Endodermal cell (in vitro differentiated cells): ENCODE measurements around the gene HOMER2. TPM values are rescaled to one million over a fixed set of nuclear protein-coding genes. Genes with fewer than 3 reads are reported as not detected.

ENCODE experiments used
- DNase-seq: peaks from one replicate; pipeline ENCODE4 v3.0.0-alpha.2; 2017
- H3K27ac ChIP-seq: 2 replicates; pipeline ENCODE4 v1.5.1; 2013; ENCODE audit warnings: mild to moderate bottlenecking, low read depth, low read length, moderate library complexity
- H3K27me3 ChIP-seq: 2 replicates; pipeline ENCODE4 v1.6.1; 2013; ENCODE audit warnings: mild to moderate bottlenecking, low read length, moderate library complexity; ENCODE audit not compliant: insufficient read depth, control insufficient read depth, poor library complexity, severe bottlenecking
- H3K36me3 ChIP-seq: 2 replicates; pipeline ENCODE4 v1.7.0; 2013; ENCODE audit warnings: mild to moderate bottlenecking, low read length, moderate library complexity; ENCODE audit not compliant: control insufficient read depth, insufficient read depth
- H3K4me1 ChIP-seq: one replicate; pipeline ENCODE4 v1.7.0; 2013; ENCODE audit warnings: low read length; ENCODE audit not compliant: control insufficient read depth, insufficient read depth
- H3K4me3 ChIP-seq: 2 replicates; pipeline ENCODE4 v1.5.1; 2013; ENCODE audit warnings: mild to moderate bottlenecking, low read length, moderate library complexity
- H3K9ac ChIP-seq: 2 replicates; pipeline ENCODE4 v1.6.1; 2013; ENCODE audit warnings: mild to moderate bottlenecking, low read length, moderate library complexity; ENCODE audit not compliant: poor library complexity, severe bottlenecking; ENCODE audit errors: extremely low read depth
- H3K9me3 ChIP-seq: 2 replicates; pipeline ENCODE4 v1.6.1; 2013; ENCODE audit warnings: mild to moderate bottlenecking, low read length, moderate library complexity; ENCODE audit not compliant: control insufficient read depth
- H3K27ac Mint-ChIP-seq: 2 replicates; pipeline ENCODE4 v1.8.0; 2020; ENCODE audit warnings: mixed read lengths
- H3K27me3 Mint-ChIP-seq: 2 replicates; pipeline ENCODE4 v1.8.0; 2021; ENCODE audit warnings: mild to moderate bottlenecking, mixed read lengths; ENCODE audit not compliant: insufficient read depth
- H3K36me3 Mint-ChIP-seq: 2 replicates; pipeline ENCODE4 v1.8.0; 2020; ENCODE audit warnings: low read depth, mixed read lengths
- H3K4me1 Mint-ChIP-seq: 2 replicates; pipeline ENCODE4 v1.8.0; 2020; ENCODE audit warnings: mixed read lengths
- H3K4me3 Mint-ChIP-seq: 2 replicates; pipeline ENCODE4 v1.8.0; 2020; ENCODE audit warnings: mild to moderate bottlenecking, moderate library complexity, mixed read lengths
- H3K9me3 Mint-ChIP-seq: 2 replicates; pipeline ENCODE4 v1.8.0; 2020; ENCODE audit warnings: mild to moderate bottlenecking, mixed read lengths
- WGBS, 2 experiments: methylation state at CpG; one replicate each; pipeline versions ENCODE4 v1.1.5 to v1.1.7; 2013; ENCODE audit warnings: missing lambda C conversion rate in 2 of 2, mixed read lengths in 1 of 2; ENCODE audit not compliant: insufficient coverage in 1 of 2, insufficient read length in 1 of 2; 5-methylcytosine and 5-hydroxymethylcytosine counted together
- total RNA-seq, 2 donors: library from RNA; stranded (reverse); fragmentation: NEBNext Ultra II Directional in 1 of 2; extraction: Animal tissue kit (Norgen Biotek cat#: 25700) in 1 of 2; gene quantifications; 2 replicates in 1 of 2; 3 replicates in 1 of 2; pipeline ENCODE4 v1.2.1, GENCODE V29; 2021
- TF ChIP-seq, protein P1 (sequence below): fragments of 200-600 bp; sonication (generic); conservative IDR thresholded peaks from 2 replicates; pipeline ENCODE4 v1.5.0; 2021; ENCODE audit warnings: antibody characterized with exemption, mild to moderate bottlenecking

The HOMER2 gene
- total RNA-seq, 2 donors from 2014 or later = 31.8 to 32.7 TPM

DNA sequence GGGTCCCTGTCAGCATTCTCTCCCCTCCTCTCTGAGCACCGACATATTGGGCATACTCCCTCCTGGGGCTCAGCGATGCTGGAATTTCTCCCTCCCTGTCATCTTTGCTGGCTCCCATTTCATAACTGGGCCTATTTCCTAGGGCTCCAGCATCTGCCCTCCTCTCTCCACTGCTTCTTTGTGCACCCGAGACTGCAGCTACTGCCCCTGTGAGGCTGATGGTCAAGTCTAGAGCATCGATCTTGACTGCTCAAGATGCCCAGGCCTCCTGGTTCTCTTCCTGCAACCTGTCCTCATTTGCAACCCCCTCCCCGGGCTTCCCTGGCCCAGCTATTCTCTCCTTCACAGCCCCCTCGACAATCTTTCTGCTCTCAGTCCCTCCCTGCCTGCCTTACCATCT is 89.6 kb downstream of the HOMER2 start:
- H3K27me3 Mint-ChIP-seq = no peaks in the 10 kb centered on the region
- Histone ChIP-seq H3K36me3 (no peaks in the 10 kb centered on the region), H3K4me1 (peaks cover 31% of the 10 kb centered on the region), H3K27me3 (no peaks in the 10 kb centered on the region), H3K27ac (no peak overlapping the region), H3K9me3 (no peaks in the 10 kb centered on the region), H3K4me3 (no peak overlapping the region), H3K9ac (no peak overlapping the region)
- 86 to 88% methylated on average over 6 of the region's 6 CpGs for WGBS, 2 experiments
- peaks cover 38% of the 10 kb centered on the region for H3K4me1 Mint-ChIP-seq
- H3K27ac Mint-ChIP-seq = peak overlapping the region; percentile 50
- peaks cover 13% of the 10 kb centered on the region for H3K36me3 Mint-ChIP-seq
- TF ChIP-seq, protein P1, sequence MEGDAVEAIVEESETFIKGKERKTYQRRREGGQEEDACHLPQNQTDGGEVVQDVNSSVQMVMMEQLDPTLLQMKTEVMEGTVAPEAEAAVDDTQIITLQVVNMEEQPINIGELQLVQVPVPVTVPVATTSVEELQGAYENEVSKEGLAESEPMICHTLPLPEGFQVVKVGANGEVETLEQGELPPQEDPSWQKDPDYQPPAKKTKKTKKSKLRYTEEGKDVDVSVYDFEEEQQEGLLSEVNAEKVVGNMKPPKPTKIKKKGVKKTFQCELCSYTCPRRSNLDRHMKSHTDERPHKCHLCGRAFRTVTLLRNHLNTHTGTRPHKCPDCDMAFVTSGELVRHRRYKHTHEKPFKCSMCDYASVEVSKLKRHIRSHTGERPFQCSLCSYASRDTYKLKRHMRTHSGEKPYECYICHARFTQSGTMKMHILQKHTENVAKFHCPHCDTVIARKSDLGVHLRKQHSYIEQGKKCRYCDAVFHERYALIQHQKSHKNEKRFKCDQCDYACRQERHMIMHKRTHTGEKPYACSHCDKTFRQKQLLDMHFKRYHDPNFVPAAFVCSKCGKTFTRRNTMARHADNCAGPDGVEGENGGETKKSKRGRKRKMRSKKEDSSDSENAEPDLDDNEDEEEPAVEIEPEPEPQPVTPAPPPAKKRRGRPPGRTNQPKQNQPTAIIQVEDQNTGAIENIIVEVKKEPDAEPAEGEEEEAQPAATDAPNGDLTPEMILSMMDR = no peak
- no peak for DNase-seq
- no peak overlapping the region for H3K4me3 Mint-ChIP-seq
- peaks cover 1% of the 10 kb centered on the region for H3K9me3 Mint-ChIP-seq

- 92 to 94% methylated on average over 9 to 11 of the region's 11 CpGs for WGBS, 2 experiments
- DNase-seq = no peak
- no peaks in the 10 kb centered on the region for H3K9me3 ChIP-seq
- H3K27ac Mint-ChIP-seq = no peak overlapping the region
- peaks cover 1% of the 10 kb centered on the region for H3K9me3 Mint-ChIP-seq
- TF ChIP-seq, protein P1 = no peak
- H3K4me1 ChIP-seq = peaks cover 6% of the 10 kb centered on the region
- H3K4me3 Mint-ChIP-seq = no peak overlapping the region
- no peak overlapping the region for H3K4me3 ChIP-seq
- peaks cover 17% of the 10 kb centered on the region for H3K4me1 Mint-ChIP-seq
- H3K27me3 Mint-ChIP-seq = no peaks in the 10 kb centered on the region
- no peaks in the 10 kb centered on the region for H3K36me3 ChIP-seq
- H3K27ac ChIP-seq = no peak overlapping the region
- H3K9ac ChIP-seq = no peak overlapping the region
- H3K27me3 ChIP-seq = no peaks in the 10 kb centered on the region
- peaks cover 7% of the 10 kb centered on the region for H3K36me3 Mint-ChIP-seq
Measured at GRCh38 chr15:82858932-82859331, 93.6 kb downstream of the HOMER2 start.

- H3K36me3 Mint-ChIP-seq = peaks cover 11% of the 10 kb centered on the region
- DNase-seq = no peak
- WGBS, 2 experiments = 75 to 96% methylated on average over 2 to 9 of the region's 10 CpGs
- Histone ChIP-seq H3K4me1 (no peaks in the 10 kb centered on the region), H3K9me3 (no peaks in the 10 kb centered on the region), H3K4me3 (no peak overlapping the region), H3K27ac (no peak overlapping the region), H3K36me3 (no peaks in the 10 kb centered on the region), H3K27me3 (no peaks in the 10 kb centered on the region), H3K9ac (no peak overlapping the region)
- peaks cover 10% of the 10 kb centered on the region for H3K4me1 Mint-ChIP-seq
- TF ChIP-seq, protein P1 = no peak
- H3K4me3 Mint-ChIP-seq = no peak overlapping the region
- no peaks in the 10 kb centered on the region for H3K27me3 Mint-ChIP-seq
- peaks cover 1% of the 10 kb centered on the region for H3K9me3 Mint-ChIP-seq
- no peak overlapping the region for H3K27ac Mint-ChIP-seq
Measured at GRCh38 chr15:82856397-82857170, 95.9 kb downstream of the HOMER2 start.
